Neural progenitor cell (in vitro differentiated cells): Measurements from ENCODE around the gene LRP1. TPM values are rescaled to one million over a fixed set of nuclear protein-coding genes. Genes with fewer than 3 reads are reported as not detected.

Source experiments
- DNase-seq: peaks from one replicate; pipeline ENCODE4 v3.0.0-alpha.2; 2016; ENCODE audit warnings: low spot score
- H2AFZ ChIP-seq: fragments of 200-600 bp; sonication (generic); replicated peaks from 2 replicates; pipeline ENCODE4 v1.6.1; 2016; ENCODE audit warnings: antibody characterized with exemption
- H3F3A ChIP-seq: fragments of 200-600 bp; sonication (generic); 2 replicates; pipeline ENCODE4 v1.6.1; 2016; ENCODE audit warnings: antibody characterized with exemption, low read depth
- H3K27ac ChIP-seq: fragments of 200-600 bp; sonication (generic); 2 replicates; pipeline ENCODE4 v1.5.1; 2016; ENCODE audit warnings: mild to moderate bottlenecking
- H3K27me3 ChIP-seq: fragments of 200-600 bp; sonication (generic); 2 replicates; pipeline ENCODE4 v1.6.1; 2016; ENCODE audit warnings: mild to moderate bottlenecking, moderate library complexity
- H3K36me3 ChIP-seq: fragments of 200-600 bp; sonication (generic); 2 replicates; pipeline ENCODE4 v1.5.1; 2016
- H3K4me1 ChIP-seq: fragments of 200-600 bp; sonication (generic); 2 replicates; pipeline ENCODE4 v1.6.1; 2016; ENCODE audit warnings: mixed run types
- H3K4me2 ChIP-seq: fragments of 200-600 bp; sonication (generic); 2 replicates; pipeline ENCODE4 v1.6.1; 2016
- H3K4me3 ChIP-seq: fragments of 200-600 bp; sonication (generic); 2 replicates; pipeline ENCODE4 v1.5.1; 2016
- H3K79me2 ChIP-seq: fragments of 200-600 bp; sonication (generic); 2 replicates; pipeline ENCODE4 v1.6.1; 2016; ENCODE audit warnings: low read depth
- H3K9ac ChIP-seq: fragments of 200-600 bp; sonication (generic); 2 replicates; pipeline ENCODE4 v1.6.1; 2016
- H3K9me3 ChIP-seq: fragments of 200-600 bp; sonication (generic); 2 replicates; pipeline ENCODE4 v1.5.1; 2016; ENCODE audit warnings: low read depth
- H4K20me1 ChIP-seq: fragments of 200-600 bp; sonication (generic); 2 replicates; pipeline ENCODE4 v1.6.1; 2016; ENCODE audit warnings: low read depth
- H3K27ac Mint-ChIP-seq: 3 replicates; pipeline ENCODE4 v1.8.0; 2021; ENCODE audit warnings: mixed read lengths
- H3K27me3 Mint-ChIP-seq: 2 replicates; pipeline ENCODE4 v1.8.0; 2022; ENCODE audit warnings: low read depth, mild to moderate bottlenecking, inconsistent platforms, moderate library complexity, mixed read lengths; ENCODE audit not compliant: insufficient read depth
- H3K36me3 Mint-ChIP-seq: 3 replicates; pipeline ENCODE4 v1.8.0; 2021; ENCODE audit warnings: mixed read lengths
- H3K4me1 Mint-ChIP-seq: 3 replicates; pipeline ENCODE4 v1.8.0; 2021; ENCODE audit warnings: mixed read lengths
- H3K4me3 Mint-ChIP-seq: 3 replicates; pipeline ENCODE4 v1.8.0; 2021; ENCODE audit warnings: mild to moderate bottlenecking, moderate library complexity, mixed read lengths
- H3K9me3 Mint-ChIP-seq: 3 replicates; pipeline ENCODE4 v1.8.0; 2020; ENCODE audit warnings: mixed read lengths
- EZH2 ChIP-seq: fragments of 200-600 bp; sonication (generic); IDR thresholded peaks from 2 replicates; pipeline ENCODE4 v1.6.1; 2017; ENCODE audit warnings: antibody characterized with exemption, mild to moderate bottlenecking, moderate library complexity
- EZH2phosphoT487 ChIP-seq: fragments of 200-600 bp; sonication (generic); IDR thresholded peaks from 2 replicates; pipeline ENCODE4 v1.6.1; 2017; ENCODE audit warnings: antibody characterized with exemption
- total RNA-seq: library from RNA; depleted of rRNA; stranded (reverse); fragments of >200 nt; gene quantifications from 2 replicates; pipeline ENCODE4 v1.2.3, GENCODE V29; 2015; ENCODE audit warnings: low replicate concordance
- TF ChIP-seq, protein P1 (sequence below): fragments of 200-600 bp; sonication (generic); IDR thresholded peaks from 2 replicates; pipeline ENCODE4 v1.5.1; 2017; ENCODE audit warnings: antibody characterized with exemption, mild to moderate bottlenecking

Gene LRP1
- total RNA-seq, 1 donor from 2014 or later, result 13.9 TPM

DNA sequence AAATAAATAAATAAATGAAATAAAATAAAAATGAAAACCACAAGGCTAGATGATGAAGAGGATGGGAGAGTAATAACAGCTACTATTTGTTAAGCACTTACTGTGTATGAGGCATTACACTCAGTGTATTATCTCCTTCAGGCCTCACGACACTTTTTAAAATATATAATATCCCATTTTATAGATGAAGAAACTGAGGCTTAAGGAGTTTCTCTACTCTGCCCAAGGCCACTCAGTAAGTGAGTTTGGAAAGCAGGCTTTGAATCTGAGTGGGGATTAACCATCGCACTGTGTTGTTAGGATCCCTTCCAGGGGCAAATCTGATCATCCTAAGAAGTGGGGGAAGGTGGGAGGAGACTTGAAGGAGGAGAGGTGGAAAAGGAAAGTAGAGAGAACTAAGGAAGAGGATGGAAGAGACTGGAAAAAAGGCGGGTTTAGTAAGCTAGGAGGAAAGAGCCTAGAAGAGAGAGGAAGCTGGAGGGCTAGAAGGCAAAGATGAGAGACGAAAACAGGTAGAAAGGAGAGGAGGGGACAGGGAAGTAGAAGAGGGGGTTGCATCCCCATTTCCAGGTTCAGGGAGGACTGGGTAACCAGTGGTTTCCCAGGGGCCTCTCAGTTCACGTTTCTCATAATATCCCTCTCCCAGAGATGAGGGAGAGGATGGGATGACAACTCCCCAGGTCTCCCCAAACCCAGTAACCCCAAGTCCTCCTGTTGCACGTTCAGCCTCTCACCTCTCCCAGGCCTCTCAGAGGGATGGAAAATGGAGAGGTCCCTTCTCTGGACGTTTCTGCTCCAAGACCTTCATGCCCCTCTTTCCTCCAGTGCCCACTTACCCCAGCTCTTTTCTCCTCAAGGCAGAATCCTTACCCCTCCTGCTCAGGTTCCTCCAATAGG, 18.8 kb upstream of the LRP1 start:
- TF ChIP-seq EZH2phosphoT487 (no peak), EZH2 (no peak)
- TF ChIP-seq, protein P1, sequence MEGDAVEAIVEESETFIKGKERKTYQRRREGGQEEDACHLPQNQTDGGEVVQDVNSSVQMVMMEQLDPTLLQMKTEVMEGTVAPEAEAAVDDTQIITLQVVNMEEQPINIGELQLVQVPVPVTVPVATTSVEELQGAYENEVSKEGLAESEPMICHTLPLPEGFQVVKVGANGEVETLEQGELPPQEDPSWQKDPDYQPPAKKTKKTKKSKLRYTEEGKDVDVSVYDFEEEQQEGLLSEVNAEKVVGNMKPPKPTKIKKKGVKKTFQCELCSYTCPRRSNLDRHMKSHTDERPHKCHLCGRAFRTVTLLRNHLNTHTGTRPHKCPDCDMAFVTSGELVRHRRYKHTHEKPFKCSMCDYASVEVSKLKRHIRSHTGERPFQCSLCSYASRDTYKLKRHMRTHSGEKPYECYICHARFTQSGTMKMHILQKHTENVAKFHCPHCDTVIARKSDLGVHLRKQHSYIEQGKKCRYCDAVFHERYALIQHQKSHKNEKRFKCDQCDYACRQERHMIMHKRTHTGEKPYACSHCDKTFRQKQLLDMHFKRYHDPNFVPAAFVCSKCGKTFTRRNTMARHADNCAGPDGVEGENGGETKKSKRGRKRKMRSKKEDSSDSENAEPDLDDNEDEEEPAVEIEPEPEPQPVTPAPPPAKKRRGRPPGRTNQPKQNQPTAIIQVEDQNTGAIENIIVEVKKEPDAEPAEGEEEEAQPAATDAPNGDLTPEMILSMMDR, result no peak
- peaks cover 2% of the 10 kb centered on the region for H3K9me3 Mint-ChIP-seq
- Histone ChIP-seq H2AFZ (peak overlapping the region; percentile 63), H3K27ac (no peak overlapping the region), H4K20me1 (no peaks in the 10 kb centered on the region), H3K36me3 (no peaks in the 10 kb centered on the region), H3K27me3 (no peaks in the 10 kb centered on the region), H3K4me1 (peaks cover 22% of the 10 kb centered on the region), H3K9ac (no peak overlapping the region), H3K4me3 (peak overlapping the region; percentile 41), H3F3A (peaks cover 20% of the 10 kb centered on the region), H3K4me2 (peak overlapping the region; percentile 81), H3K9me3 (no peaks in the 10 kb centered on the region), H3K79me2 (peaks cover 3% of the 10 kb centered on the region)
- peak overlapping the region; percentile 97 for H3K27ac Mint-ChIP-seq
- peaks cover 44% of the 10 kb centered on the region for H3K4me1 Mint-ChIP-seq
- DNase-seq, result no peak
- peaks cover 9% of the 10 kb centered on the region for H3K27me3 Mint-ChIP-seq
- H3K36me3 Mint-ChIP-seq, result peaks cover 4% of the 10 kb centered on the region
- H3K4me3 Mint-ChIP-seq, result peak overlapping the region; percentile 86

DNA sequence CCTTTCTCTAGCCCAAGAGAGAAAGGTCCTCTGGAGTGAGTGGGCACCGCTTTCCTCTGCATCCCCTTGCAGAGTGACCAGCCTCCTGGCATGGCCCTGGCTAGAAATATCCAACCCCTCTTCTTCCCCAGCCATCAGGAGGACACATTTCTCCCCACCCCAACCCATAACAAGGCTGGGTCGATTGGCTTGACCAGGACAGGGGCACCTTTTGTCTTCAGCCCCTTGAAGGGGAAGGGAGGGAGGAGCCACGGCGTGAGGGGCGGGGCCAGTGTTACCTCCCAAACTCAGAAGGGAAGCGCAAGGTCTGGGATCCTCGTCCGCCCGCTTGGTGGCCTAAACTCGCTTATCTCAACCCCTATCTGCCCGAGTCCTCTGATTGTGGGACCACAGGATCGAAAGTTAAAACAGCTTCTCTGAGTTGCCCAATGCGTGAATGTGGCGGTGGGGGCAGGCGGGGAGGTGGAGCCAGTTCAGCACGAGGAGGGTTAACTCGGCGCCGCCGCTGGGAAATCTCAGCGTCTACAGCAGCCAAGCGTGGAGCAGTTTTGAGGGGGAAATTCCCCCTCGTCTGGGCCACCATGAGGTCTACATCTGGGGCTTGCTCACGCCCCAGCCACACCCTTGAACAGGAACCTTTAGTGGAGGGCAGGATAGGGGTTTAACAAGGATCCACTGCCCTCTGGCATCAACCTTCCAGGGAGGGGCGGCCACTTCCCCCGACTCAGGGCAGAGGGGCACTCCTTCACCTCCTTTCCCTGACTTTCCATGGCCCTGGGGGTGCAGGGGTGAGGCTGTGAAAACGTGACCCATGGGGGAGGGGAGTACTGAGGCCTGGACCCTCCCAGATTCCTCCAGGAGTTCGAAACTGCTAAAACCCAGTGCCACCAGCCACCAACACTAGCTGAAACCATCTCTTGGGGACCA, 17.9 kb upstream of the LRP1 start:
- H3K27ac Mint-ChIP-seq, result peak overlapping the region; percentile 97
- Histone ChIP-seq H4K20me1 (no peaks in the 10 kb centered on the region), H3K36me3 (no peaks in the 10 kb centered on the region), H3K4me1 (peaks cover 22% of the 10 kb centered on the region), H3K4me3 (peak overlapping the region; percentile 41), H3K9me3 (no peaks in the 10 kb centered on the region), H3K79me2 (peaks cover 3% of the 10 kb centered on the region), H3K4me2 (peak overlapping the region; percentile 81), H3F3A (peaks cover 20% of the 10 kb centered on the region), H2AFZ (peak overlapping the region; percentile 63), H3K9ac (no peak overlapping the region), H3K27ac (no peak overlapping the region), H3K27me3 (no peaks in the 10 kb centered on the region)
- TF ChIP-seq EZH2, result no peak
- TF ChIP-seq, protein P1, result peak; percentile 22
- H3K36me3 Mint-ChIP-seq, result peaks cover 4% of the 10 kb centered on the region
- H3K4me1 Mint-ChIP-seq, result peaks cover 44% of the 10 kb centered on the region
- peak overlapping the region; percentile 86 for H3K4me3 Mint-ChIP-seq
- DNase-seq, result peak; percentile 91
- peaks cover 2% of the 10 kb centered on the region for H3K9me3 Mint-ChIP-seq
- peaks cover 5% of the 10 kb centered on the region for H3K27me3 Mint-ChIP-seq

DNA sequence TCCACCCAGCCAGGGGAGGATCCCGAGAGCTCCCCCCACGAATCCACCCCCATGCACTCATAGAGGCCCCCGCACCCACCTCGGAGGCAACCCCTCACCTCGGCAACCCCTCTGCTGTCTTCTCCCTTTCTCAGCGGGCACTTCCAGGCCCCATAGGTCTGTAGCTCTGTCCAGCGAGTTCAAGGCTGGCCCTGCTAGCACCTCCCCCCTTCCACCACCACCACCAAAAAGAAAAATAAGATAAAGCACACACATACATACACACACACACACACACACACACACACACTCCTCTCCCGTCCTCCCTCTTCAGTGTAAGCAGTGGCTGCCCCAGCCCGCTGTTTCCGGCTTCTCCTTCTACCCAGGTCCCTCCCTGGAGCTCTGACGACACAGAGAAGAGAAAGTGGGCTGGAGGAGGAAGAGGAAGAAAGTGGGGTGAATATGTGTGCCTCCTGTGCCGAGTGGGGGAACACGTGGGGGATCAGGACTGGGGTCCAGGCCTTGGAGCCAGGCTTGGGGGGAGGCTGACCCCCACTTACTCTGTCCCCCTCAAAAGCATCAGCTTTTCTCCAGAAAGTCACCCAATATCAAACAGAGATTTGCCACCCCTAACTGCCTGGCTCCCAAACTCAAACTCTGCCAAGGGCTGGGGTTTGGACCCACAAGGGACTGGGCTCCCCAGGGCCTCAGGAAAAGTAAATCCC, 17.1 kb upstream of the LRP1 start, which contains the start of gene STAT6:
TSS of gene STAT6 (minus strand) at position 332 of the 704 bp plus-strand sequence. CDS start 3,084 bp downstream, outside the sequence.
- H3K27ac Mint-ChIP-seq, result peak within 1 kb of the TSS; percentile 97
- H3K9me3 Mint-ChIP-seq, result peaks cover 2% of the 10 kb centered on the region
- Histone ChIP-seq H2AFZ (peak within 1 kb of the TSS; percentile 63), H3K4me3 (peak within 1 kb of the TSS; percentile 41), H3K36me3 (no peaks in the 10 kb centered on the region), H3K9ac (no peak within 1 kb of the TSS), H4K20me1 (no peaks in the 10 kb centered on the region), H3K79me2 (peaks cover 3% of the 10 kb centered on the region), H3K9me3 (no peaks in the 10 kb centered on the region), H3K4me1 (peaks cover 22% of the 10 kb centered on the region), H3K27ac (peak within 1 kb of the TSS; percentile 60), H3K4me2 (peak within 1 kb of the TSS; percentile 81), H3K27me3 (no peaks in the 10 kb centered on the region), H3F3A (peaks cover 20% of the 10 kb centered on the region)
- peak; percentile 65 for DNase-seq
- H3K4me1 Mint-ChIP-seq, result peaks cover 44% of the 10 kb centered on the region
- peak within 1 kb of the TSS; percentile 86 for H3K4me3 Mint-ChIP-seq
- TF ChIP-seq EZH2phosphoT487, result no peak
- no peak for TF ChIP-seq EZH2
- TF ChIP-seq, protein P1, result no peak
- peaks cover 4% of the 10 kb centered on the region for H3K36me3 Mint-ChIP-seq
- H3K27me3 Mint-ChIP-seq, result peaks cover 5% of the 10 kb centered on the region
